ENCODE measurements around the gene NAA10. TPM values are rescaled to one million over a fixed set of nuclear protein-coding genes. Genes with fewer than 3 reads are reported as not detected.

NAA10 gene
- total RNA-seq, 4 donors from 2014 or later: 29.9 to 57.2 (median 47.4) TPM

DNA sequence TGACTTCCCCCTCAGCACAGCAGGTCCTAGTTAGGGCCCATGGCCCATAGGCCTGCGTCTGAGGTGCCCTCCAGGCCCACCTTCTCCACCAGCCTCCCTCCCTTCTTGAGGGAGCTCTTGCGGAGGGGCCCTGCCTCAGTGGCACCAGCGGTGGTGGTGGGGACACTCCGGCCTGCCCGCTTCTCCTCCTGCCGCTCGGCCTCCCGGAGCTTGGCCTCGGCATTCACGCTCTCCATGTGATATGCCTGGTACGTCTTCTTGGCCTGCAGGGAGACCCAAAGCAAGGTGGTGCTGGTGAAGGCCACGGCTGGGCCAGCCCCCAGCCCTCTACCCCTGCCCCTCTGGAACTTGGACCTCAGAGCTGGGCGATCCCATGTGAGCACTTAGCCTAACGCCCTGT, 14.3 kb downstream of the NAA10 start:
- intact Hi-C loops (cut with DNase I; ENCODE audit: low total_unique reads): no loop called here
- H3K27ac ChIP-seq: no peak overlapping the region
- no peaks in the 10 kb centered on the region for H3K9me3 ChIP-seq
- no peak for DNase-seq
- in situ Hi-C loops (cut with MboI; ENCODE audit: low pct_ligation_motif_present in 1 of 4, low pct_unique_long_range_greater_than_20kb in 1 of 4, low sequenced_read_pairs in 3 of 4): loop anchor here in 1 of 4 donors (25.0 kb wide), 1 partner anchor 108 kb away; no protein-coding TSS in a partner anchor
- WGBS, 2 donors (ENCODE audit: low coverage in 1 of 2): 88% methylated on average over 11 of the region's 14 CpGs; no CpG with 5 or more reads in 1 of the 2 donors
- TF ChIP-seq POLR2AphosphoS5 (IDR thresholded peaks at IDR 0.05) (no peak), EP300 (IDR thresholded peaks at IDR 0.05; ENCODE audit: low read depth) (no peak), POLR2A (IDR thresholded peaks at IDR 0.05) (no peak)
- TF ChIP-seq, protein P1, sequence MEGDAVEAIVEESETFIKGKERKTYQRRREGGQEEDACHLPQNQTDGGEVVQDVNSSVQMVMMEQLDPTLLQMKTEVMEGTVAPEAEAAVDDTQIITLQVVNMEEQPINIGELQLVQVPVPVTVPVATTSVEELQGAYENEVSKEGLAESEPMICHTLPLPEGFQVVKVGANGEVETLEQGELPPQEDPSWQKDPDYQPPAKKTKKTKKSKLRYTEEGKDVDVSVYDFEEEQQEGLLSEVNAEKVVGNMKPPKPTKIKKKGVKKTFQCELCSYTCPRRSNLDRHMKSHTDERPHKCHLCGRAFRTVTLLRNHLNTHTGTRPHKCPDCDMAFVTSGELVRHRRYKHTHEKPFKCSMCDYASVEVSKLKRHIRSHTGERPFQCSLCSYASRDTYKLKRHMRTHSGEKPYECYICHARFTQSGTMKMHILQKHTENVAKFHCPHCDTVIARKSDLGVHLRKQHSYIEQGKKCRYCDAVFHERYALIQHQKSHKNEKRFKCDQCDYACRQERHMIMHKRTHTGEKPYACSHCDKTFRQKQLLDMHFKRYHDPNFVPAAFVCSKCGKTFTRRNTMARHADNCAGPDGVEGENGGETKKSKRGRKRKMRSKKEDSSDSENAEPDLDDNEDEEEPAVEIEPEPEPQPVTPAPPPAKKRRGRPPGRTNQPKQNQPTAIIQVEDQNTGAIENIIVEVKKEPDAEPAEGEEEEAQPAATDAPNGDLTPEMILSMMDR (IDR thresholded peaks at IDR 0.05): no peak
- no peaks in the 10 kb centered on the region for H3K27me3 ChIP-seq
- no peak overlapping the region for H3K4me3 ChIP-seq
- peaks cover 0 to 25% (median 3%) of the 10 kb centered on the region in 4 donors for H3K4me1 ChIP-seq
- no peaks in the 10 kb centered on the region for H3K36me3 ChIP-seq

DNA sequence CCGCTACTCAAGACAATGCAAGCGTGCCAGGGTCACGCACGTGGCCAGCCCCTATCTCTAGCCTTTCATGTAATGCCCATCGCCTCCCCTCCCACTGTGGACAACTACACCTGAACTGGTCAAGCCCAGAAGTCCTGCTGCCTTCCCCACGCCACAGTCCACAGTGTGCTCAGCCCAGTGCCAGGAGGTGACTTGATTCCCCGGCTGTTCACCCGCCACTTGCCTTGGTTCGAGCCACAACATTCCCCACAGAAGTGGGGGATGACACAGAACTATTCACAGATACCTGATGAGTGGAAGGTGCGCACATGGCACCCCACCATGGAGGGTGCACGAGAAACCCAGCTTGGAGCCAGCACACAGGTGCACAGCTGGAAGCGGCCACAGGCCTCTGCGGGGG, 15.6 kb downstream of the NAA10 start:
- in situ Hi-C loops (cut with MboI; ENCODE audit: low pct_ligation_motif_present in 1 of 4, low pct_unique_long_range_greater_than_20kb in 1 of 4, low sequenced_read_pairs in 3 of 4) (loop anchor here in 1 of 4 donors (25.0 kb wide), 1 partner anchor 107 kb away; no protein-coding TSS in a partner anchor), intact Hi-C loops (cut with DNase I; ENCODE audit: low total_unique reads) (no loop called here)
- DNase-seq: no peak
- WGBS, 2 donors (ENCODE audit: low coverage in 1 of 2): 94% methylated on average over 11 of the region's 13 CpGs; no CpG with 5 or more reads in 1 of the 2 donors
- TF ChIP-seq EP300 (IDR thresholded peaks at IDR 0.05; ENCODE audit: low read depth) (no peak), POLR2A (IDR thresholded peaks at IDR 0.05) (no peak), POLR2AphosphoS5 (IDR thresholded peaks at IDR 0.05) (no peak)
- TF ChIP-seq, protein P1 (IDR thresholded peaks at IDR 0.05): no peak
- Histone ChIP-seq H3K4me1 (peaks cover 0 to 25% (median 3%) of the 10 kb centered on the region in 4 donors), H3K27ac (no peak overlapping the region), H3K4me3 (no peak overlapping the region), H3K27me3 (no peaks in the 10 kb centered on the region), H3K36me3 (no peaks in the 10 kb centered on the region), H3K9me3 (no peaks in the 10 kb centered on the region)

DNA sequence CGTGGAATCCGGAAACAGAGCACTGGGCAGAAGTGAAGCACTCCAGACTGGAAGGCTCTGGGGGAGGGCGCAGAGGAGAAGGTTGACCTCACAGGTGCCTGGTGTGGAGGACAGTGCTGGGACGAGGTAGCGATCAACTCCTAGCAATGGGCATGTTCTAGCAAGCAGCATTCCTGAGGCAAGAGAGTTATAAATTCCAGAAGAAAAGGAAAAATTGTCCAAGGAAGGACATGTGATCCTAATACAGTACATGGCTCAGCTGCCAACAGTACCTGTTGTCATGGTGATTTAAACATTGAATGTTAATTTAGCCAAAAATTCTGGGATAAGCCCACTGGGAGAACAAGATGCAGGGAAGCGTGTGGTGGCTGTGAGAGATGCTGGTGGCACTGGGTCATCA, 17.0 kb downstream of the NAA10 start:
- Histone ChIP-seq H3K4me1 (peaks cover 0 to 19% (median 0%) of the 10 kb centered on the region in 4 donors), H3K27me3 (no peaks in the 10 kb centered on the region), H3K9me3 (no peaks in the 10 kb centered on the region), H3K36me3 (no peaks in the 10 kb centered on the region), H3K27ac (no peak overlapping the region), H3K4me3 (no peak overlapping the region)
- no peak for DNase-seq
- intact Hi-C loops (cut with DNase I; ENCODE audit: low total_unique reads): no loop called here
- in situ Hi-C loops (cut with MboI; ENCODE audit: low pct_ligation_motif_present in 1 of 4, low pct_unique_long_range_greater_than_20kb in 1 of 4, low sequenced_read_pairs in 3 of 4): loop anchor here in 1 of 4 donors (25.0 kb wide), 1 partner anchor 106 kb away; no protein-coding TSS in a partner anchor
- TF ChIP-seq EP300 (IDR thresholded peaks at IDR 0.05; ENCODE audit: low read depth) (no peak), POLR2A (IDR thresholded peaks at IDR 0.05) (no peak), POLR2AphosphoS5 (IDR thresholded peaks at IDR 0.05) (no peak)
- TF ChIP-seq, protein P1 (IDR thresholded peaks at IDR 0.05): no peak
- WGBS, 2 donors (ENCODE audit: low coverage in 1 of 2): 92% methylated on average over 6 of the region's 6 CpGs; no CpG with 5 or more reads in 1 of the 2 donors

DNA sequence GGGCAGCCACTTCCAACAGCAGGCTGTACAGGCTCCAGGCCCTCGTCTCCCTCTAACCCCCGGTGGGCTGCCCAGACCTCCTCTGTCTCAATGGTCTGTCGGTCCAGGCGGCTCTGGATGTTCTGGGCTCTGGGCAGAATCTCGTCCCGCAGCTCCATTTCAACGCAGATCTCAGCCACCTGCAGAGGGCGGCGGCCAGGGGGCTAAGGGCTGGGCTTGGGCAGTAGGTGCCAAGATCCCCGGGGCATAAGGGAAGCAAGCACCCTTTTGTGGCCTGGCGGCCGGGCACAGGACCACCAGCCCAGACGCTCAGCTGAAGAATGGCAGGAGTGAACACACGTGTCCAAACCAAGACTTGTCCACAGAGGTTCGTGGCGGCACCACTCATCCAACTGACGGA, 21.1 kb downstream of the NAA10 start:
- no peaks in the 10 kb centered on the region for H3K9me3 ChIP-seq
- intact Hi-C loops (cut with DNase I; ENCODE audit: low total_unique reads): no loop called here
- H3K4me1 ChIP-seq: no peaks in the 10 kb centered on the region
- H3K27ac ChIP-seq: no peak overlapping the region
- in situ Hi-C loops (cut with MboI; ENCODE audit: low pct_ligation_motif_present in 1 of 4, low pct_unique_long_range_greater_than_20kb in 1 of 4, low sequenced_read_pairs in 3 of 4): loop anchor here in 1 of 4 donors (25.0 kb wide), 1 partner anchor 101 kb away; no protein-coding TSS in a partner anchor
- no peaks in the 10 kb centered on the region for H3K27me3 ChIP-seq
- 87% methylated on average over 17 of the region's 17 CpGs; no CpG with 5 or more reads in 1 of the 2 donors for WGBS, 2 donors (ENCODE audit: low coverage in 1 of 2)
- no peak for DNase-seq
- H3K36me3 ChIP-seq: no peaks in the 10 kb centered on the region
- TF ChIP-seq POLR2AphosphoS5 (IDR thresholded peaks at IDR 0.05) (no peak), POLR2A (IDR thresholded peaks at IDR 0.05) (no peak)
- H3K4me3 ChIP-seq: no peak overlapping the region
